Neutrophil (primary cell): ENCODE results near the gene CDKL5.

ENCODE experiments used
- H3K27ac ChIP-seq: fragments of 200-600 bp; sonication (generic); 2 replicates; pipeline ENCODE4 v1.5.1; 2016; ENCODE audit warnings: mild to moderate bottlenecking, moderate library complexity
- H3K27me3 ChIP-seq: fragments of 200-600 bp; sonication (generic); 2 replicates; pipeline ENCODE4 v1.6.0; 2016; ENCODE audit warnings: mild to moderate bottlenecking
- H3K36me3 ChIP-seq: fragments of 200-600 bp; sonication (generic); 2 replicates; pipeline ENCODE4 v1.5.1; 2017
- H3K4me1 ChIP-seq, 2 experiments: fragments of 200-600 bp in 1 of 2; sonication (generic) in 1 of 2; 1 replicate in 1 of 2; 2 replicates in 1 of 2; pipeline versions ENCODE4 v1.5.1 to v1.6.1; 2013 to 2016; ENCODE audit warnings: low read depth in 1 of 2, low read length in 1 of 2, mild to moderate bottlenecking in 1 of 2, moderate library complexity in 1 of 2; ENCODE audit not compliant: control insufficient read depth in 1 of 2, insufficient read depth in 1 of 2
- H3K4me3 ChIP-seq, 2 experiments: fragments of 200-600 bp in 1 of 2; sonication (generic) in 1 of 2; 1 replicate in 1 of 2; 2 replicates in 1 of 2; pipeline ENCODE4 v1.5.1; 2013 to 2016; ENCODE audit warnings: low read depth in 1 of 2, low read length in 1 of 2, mild to moderate bottlenecking in 1 of 2, moderate library complexity in 1 of 2
- H3K9me3 ChIP-seq: fragments of 200-600 bp; sonication (generic); 2 replicates; pipeline ENCODE4 v1.5.1; 2016
- CTCF ChIP-seq: fragments of 200-600 bp; sonication (generic); IDR thresholded peaks from 2 replicates; pipeline ENCODE4 v1.5.1; 2016; ENCODE audit warnings: antibody characterized with exemption

Gene CDKL5

GRCh38 chrX:18537524-18537923 is 112.1 kb downstream of the CDKL5 start:
- Histone ChIP-seq H3K9me3 (no peaks in the 10 kb centered on the region), H3K27ac (no peak overlapping the region), H3K4me3 (no peak overlapping the region), H3K27me3 (no peaks in the 10 kb centered on the region), H3K36me3 (no peaks in the 10 kb centered on the region), H3K4me1 (no peaks in the 10 kb centered on the region)
- TF ChIP-seq CTCF: no peak

GRCh38 chrX:18542131-18542530 is 116.7 kb downstream of the CDKL5 start:
- H3K4me1 ChIP-seq: peaks cover 10 to 11% of the 10 kb centered on the region in 2 experiments
- no peak for TF ChIP-seq CTCF
- no peaks in the 10 kb centered on the region for H3K27me3 ChIP-seq
- H3K36me3 ChIP-seq: no peaks in the 10 kb centered on the region
- no peaks in the 10 kb centered on the region for H3K9me3 ChIP-seq
- H3K27ac ChIP-seq: no peak overlapping the region
- H3K4me3 ChIP-seq: no peak overlapping the region

GRCh38 chrX:18542905-18543304 is 117.5 kb downstream of the CDKL5 start:
- H3K9me3 ChIP-seq: no peaks in the 10 kb centered on the region
- H3K4me1 ChIP-seq: peaks cover 10 to 15% of the 10 kb centered on the region in 2 experiments
- H3K27ac ChIP-seq: no peak overlapping the region
- no peak for TF ChIP-seq CTCF
- no peak overlapping the region for H3K4me3 ChIP-seq
- H3K27me3 ChIP-seq: no peaks in the 10 kb centered on the region
- no peaks in the 10 kb centered on the region for H3K36me3 ChIP-seq

- Histone ChIP-seq H3K36me3 (no peaks in the 10 kb centered on the region), H3K4me3 (no peak overlapping the region), H3K4me1 (peaks cover 10 to 15% of the 10 kb centered on the region in 2 experiments), H3K27me3 (no peaks in the 10 kb centered on the region), H3K27ac (peak overlapping the region; percentile 52), H3K9me3 (no peaks in the 10 kb centered on the region)
- TF ChIP-seq CTCF: no peak
These were observed 118.3 kb downstream of the CDKL5 start for GRCh38 chrX:18543738-18544137.

- Histone ChIP-seq H3K4me1 (peaks cover 10 to 15% of the 10 kb centered on the region in 2 experiments), H3K36me3 (no peaks in the 10 kb centered on the region), H3K27me3 (no peaks in the 10 kb centered on the region), H3K4me3 (no peak overlapping the region), H3K27ac (peak overlapping the region; percentile 72), H3K9me3 (no peaks in the 10 kb centered on the region)
- no peak for TF ChIP-seq CTCF
These were observed 120.4 kb downstream of the CDKL5 start for GRCh38 chrX:18545771-18546170.

- H3K27ac ChIP-seq: no peak overlapping the region
- no peak overlapping the region for H3K4me3 ChIP-seq
- no peaks in the 10 kb centered on the region for H3K36me3 ChIP-seq
- no peak for TF ChIP-seq CTCF
- no peaks in the 10 kb centered on the region for H3K9me3 ChIP-seq
- H3K4me1 ChIP-seq: peaks cover 7 to 15% of the 10 kb centered on the region in 2 experiments
- no peaks in the 10 kb centered on the region for H3K27me3 ChIP-seq
These were observed 123.6 kb downstream of the CDKL5 start for GRCh38 chrX:18548996-18549395.
